GM21526 (cell line): ENCODE results near the gene KLHDC10.
"Not testable (repeated sequence)": the region's sequence is repeated elsewhere in the genome, so short reads cannot be mapped to it uniquely, and the experiment has no call there.

Experiments
- ATAC-seq: cut with Tn5 transposase; IDR thresholded peaks from one replicate; pipeline ENCODE4 v1.9.1; 2021; ENCODE audit warnings: moderate library complexity; ENCODE audit not compliant: unreplicated experiment, low FRiP score

The KLHDC10 gene

DNA sequence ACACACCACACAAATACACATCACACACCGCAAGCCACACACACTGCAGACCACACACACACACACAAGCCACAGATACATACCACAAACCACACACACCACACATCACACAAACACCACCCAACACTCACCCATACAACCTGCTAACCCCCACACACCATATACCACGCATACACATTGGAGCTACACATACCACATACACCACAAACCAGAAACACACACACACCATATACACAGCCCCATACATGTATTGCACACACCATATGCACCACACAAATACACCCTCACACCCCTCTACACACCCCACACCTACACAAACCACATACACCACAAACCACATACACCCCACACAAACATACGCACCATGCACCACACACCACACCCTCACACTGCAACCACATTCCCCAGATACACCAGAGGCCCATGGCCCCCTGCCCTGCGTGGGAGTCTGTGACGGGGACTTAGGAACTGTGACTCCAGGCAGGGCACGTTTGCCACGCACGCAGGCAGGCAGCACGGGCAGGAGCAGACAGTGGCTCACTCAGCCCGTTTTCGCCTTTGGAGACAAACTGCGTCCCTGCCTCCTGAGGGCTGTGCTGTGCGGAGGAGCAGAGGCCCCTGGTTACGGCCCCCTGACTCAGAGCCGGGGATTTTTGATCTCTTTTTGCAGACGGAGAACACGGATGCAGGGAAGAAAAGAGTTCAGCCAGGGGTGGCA is 82.3 kb downstream of the KLHDC10 start:
- no peak for ATAC-seq

- no peak for ATAC-seq
Measured at GRCh38 chr7:130153211-130153908, 83.0 kb downstream of the KLHDC10 start.

- ATAC-seq, result no peak
Measured at GRCh38 chr7:130154131-130154500, 83.8 kb downstream of the KLHDC10 start.

DNA sequence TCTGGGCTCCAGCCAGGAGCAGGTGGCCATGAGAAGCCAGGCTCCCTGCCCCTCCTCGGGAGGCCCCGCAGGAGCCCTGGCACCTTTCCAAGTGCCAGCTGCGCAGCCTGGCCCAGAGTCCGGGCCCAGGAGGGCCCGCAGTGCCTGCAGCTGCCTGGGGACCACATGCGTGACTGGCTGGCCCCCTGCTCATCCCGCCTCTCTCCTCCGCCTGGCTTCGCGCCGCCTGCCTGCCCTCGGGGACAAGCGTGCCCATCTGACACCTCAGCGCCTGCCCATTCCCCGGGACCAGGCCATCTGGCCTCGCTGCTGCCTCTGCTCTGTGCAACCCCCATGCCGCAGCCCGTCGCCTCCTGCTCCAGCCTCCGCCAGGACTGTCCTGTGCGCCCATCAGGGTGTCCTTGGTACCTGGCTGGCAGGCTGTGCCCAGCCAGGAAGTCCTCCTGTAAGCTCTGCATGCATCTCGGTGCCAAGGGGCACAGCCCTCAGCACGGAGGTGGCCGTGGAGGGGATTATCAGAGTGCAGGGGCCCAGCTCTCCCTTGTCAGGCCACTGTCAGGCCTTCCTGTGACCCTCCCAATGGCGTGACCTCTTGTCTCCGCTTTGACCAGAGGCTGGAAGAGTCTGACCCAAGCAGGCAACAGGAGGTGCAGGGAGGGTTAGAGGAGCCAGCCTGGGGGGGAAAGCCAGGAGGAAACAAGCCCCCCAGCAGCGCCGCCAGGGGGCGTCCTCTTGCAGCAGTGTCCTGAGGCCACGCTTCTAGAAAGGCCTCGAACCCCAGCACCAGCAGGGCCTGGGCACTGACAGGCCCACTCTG is 84.4 kb downstream of the KLHDC10 start:
- no peak for ATAC-seq

DNA sequence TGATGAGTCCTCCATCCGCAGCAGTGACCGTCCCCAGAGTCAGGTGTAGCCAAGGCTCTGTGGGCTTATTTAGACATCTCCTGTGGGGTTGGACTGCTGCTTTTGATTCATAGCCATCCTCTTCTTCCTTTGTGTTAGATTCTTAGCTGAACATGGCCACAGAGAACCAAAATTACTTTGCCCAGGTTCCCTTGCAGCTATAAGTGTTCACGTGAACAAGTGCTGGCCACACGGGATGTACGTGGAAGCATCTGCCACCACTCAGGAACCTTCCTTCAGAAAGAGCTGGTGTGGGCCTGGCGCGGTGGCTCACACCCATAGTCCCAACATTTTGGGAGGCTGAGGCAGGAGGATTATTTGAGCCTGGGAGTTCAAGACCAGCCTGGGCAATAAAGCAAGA is 85.8 kb downstream of the KLHDC10 start:
- ATAC-seq, result no peak

DNA sequence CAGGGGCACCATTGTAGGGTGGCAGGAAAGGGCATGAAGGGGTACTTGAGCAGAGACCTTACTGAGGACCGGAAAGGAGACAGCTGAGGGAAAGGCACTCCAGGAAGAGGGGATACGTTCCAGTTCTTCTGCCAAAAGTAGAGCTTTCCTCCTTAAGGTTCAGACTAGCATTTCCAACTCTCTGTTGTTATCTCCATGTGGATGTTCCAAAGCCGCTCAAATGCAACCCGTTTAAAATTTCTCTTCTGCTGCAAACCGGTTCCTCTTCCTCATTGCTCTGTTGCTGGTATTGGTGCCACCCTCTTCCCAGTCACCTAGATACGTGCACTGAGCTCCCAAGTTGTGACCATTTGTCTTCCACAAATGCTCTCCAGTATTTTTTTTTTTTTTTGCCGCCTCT is 87.4 kb downstream of the KLHDC10 start:
- no peak for ATAC-seq

- no peak for ATAC-seq
Measured at GRCh38 chr7:130160023-130160422, 89.7 kb downstream of the KLHDC10 start.

- ATAC-seq, result no peak
Measured at GRCh38 chr7:130160455-130160854, 90.1 kb downstream of the KLHDC10 start.

GRCh38 chr7:130162196-130162595 is 91.9 kb downstream of the KLHDC10 start:
- no peak for ATAC-seq

- no peak for ATAC-seq
Measured at GRCh38 chr7:130174237-130174959, 104.1 kb downstream of the KLHDC10 start.

- no peak for ATAC-seq
Measured at GRCh38 chr7:130178251-130178650, 107.9 kb downstream of the KLHDC10 start.

DNA sequence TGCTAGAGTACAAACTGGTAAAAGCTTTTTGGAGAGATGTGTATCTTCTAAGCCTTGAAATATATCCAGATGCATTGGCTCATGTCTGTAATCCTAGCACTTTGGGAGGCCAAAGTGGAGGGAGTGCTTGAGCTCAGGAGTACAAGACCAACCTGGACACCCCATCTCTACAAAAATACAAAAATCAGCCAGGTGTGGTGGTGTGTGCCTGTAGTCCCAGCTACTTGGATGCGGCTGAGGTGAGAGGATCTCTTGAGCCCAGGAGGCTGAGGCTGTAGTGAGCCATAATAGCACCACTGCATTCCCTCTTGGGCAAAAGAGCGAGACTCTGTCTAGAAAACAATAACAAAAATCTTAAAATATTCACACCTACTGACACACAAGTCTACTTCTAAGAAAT is 109.3 kb downstream of the KLHDC10 start:
- no peak for ATAC-seq

DNA sequence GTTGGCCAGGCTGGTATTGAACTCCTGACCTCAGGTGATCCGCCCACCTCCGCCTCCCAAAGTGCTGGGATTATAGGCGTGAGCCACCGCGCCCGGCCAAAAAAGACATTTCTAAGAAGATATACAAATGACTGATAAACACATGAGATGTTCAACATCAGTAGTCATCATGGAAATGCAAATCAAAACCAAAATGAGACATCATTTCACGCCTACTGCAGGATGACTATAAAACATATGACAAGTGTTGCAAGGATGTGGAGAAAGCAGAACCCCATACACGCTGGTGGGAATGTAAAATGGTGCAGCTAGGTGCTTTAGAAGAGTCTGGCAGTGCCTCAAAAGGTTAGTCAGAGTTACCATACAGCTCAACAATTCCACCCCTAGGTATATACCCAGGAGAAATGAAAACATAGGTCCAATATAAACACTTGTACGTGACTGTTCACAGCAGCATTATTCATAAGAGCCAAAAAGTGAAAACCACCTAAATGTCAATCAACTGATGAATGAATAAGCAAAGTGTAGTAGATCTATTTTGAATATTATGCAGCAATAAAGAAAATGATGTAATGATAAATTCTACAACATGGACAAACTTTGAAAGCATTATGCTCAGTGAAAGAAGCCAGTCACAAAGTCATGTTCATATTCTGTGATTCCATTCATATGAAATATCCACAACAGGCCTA is 110.4 kb downstream of the KLHDC10 start:
- ATAC-seq, result no peak

GRCh38 chr7:130181263-130181605 is 110.9 kb downstream of the KLHDC10 start:
- no peak for ATAC-seq

DNA sequence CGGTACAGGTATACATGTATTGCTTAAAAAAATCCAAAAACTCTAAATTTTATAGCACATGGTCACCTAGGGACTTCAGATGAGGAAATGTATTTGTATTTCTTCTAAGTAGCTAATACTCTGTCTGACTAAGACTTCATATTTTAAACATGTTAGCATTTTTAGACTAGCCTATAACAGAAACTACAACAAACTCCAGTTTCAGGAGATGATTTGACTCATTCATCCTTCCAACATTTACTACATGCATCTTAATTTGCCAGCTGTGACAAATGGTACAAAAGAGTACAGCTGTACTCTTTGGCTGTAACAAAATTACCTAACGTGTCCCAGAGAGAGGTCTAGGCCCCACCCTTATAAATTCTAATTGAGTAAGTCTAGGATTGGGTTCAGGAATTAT is 112.7 kb downstream of the KLHDC10 start:
- peak; percentile 75 for ATAC-seq

GRCh38 chr7:130184349-130184748 is 114.0 kb downstream of the KLHDC10 start:
- not testable (repeated sequence) for ATAC-seq
